HPDE6-E6E7 (cell line): ENCODE results near the gene ARHGAP26.
"Not testable (repeated sequence)": the region's sequence is repeated elsewhere in the genome, so short reads cannot be mapped to it uniquely, and the experiment has no call there.

Experiments used
- DNase-seq: peaks from one replicate; pipeline ENCODE4 v3.0.0; 2011; ENCODE audit warnings: missing footprints; ENCODE audit errors: extremely low spot score

Gene ARHGAP26

GRCh38 chr5:143116814-143117213 is 346.6 kb downstream of the ARHGAP26 start:
- DNase-seq = no peak

DNA sequence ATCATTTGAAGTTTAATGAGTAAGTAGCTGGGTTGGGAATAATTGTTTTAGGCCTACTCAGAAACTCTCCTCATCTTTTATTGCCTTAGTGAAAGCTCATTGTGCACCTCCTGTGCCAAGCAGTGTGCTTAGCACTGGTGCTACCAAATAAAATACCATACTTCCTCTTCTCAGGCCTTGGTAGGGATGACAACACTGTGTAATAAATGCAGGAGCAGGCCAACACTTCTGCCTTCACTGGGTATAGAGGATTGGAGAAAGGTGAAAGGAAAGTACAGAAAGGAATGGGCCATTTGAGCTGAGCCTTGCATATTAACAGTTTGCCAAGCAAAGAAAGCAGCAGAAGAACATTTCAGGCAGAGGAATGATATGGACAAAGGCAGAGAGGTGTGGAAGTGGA is 347.6 kb downstream of the ARHGAP26 start:
- DNase-seq = no peak

DNA sequence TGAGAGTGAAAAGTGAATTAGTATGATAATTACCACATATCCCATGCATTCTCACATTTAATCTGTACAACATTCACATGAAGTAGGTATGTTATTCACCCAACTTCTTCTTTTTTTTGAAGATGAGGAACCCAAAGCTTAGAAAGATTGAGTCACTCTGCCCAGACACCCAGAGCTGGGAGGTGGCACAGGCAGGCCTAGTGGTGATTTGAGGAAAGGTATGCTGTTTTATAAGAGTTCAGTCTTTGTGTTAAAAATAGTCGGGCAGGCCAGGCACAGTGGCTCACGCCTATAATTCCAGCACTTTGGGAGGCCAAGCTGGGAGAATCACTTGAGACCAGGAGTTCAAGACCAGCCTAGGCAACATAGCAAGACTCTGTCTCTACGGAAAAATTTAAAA is 348.0 kb downstream of the ARHGAP26 start:
- DNase-seq = no peak

DNA sequence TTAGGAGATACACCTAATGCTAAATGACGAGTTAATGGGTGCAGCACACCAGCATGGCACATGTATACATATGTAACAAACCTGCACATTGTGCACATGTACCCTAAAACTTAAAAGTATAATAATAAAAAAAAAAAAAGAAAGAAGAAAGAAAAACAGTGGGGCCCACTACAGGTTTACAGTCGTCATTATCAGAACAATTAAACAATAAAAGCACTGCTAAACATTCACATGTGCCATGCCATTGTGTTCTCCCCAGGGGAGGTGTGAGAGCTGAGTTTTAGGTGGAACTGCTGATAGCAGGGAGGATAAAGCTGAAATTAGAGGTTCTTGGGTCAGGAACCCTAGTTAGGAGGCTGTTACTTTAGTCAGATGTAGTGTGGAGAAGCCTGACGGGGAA is 348.6 kb downstream of the ARHGAP26 start:
- not testable (repeated sequence) for DNase-seq

GRCh38 chr5:143119291-143119769 is 349.2 kb downstream of the ARHGAP26 start:
- DNase-seq = no peak

DNA sequence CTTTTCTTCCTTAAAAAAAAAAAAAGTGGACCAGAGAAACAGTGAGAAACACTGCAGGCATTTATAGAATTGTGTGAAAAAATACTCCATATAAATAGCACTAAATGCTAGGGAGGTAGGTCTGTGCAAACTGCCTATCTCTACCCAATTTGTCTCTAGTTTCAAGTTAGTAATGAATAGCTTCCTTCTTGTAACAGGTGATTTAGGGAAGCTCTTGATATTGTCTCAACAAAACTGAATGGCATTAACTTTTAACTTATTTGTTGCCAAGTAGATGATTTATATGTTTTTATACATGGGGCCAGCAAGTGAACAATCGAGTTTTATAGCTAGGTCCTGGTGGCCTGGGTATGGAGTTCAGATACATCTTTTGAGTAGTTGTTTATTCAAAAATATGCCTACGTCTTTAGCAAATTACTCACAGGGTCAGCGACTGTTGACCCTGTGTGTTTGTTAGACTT is 349.7 kb downstream of the ARHGAP26 start:
- DNase-seq = no peak

DNA sequence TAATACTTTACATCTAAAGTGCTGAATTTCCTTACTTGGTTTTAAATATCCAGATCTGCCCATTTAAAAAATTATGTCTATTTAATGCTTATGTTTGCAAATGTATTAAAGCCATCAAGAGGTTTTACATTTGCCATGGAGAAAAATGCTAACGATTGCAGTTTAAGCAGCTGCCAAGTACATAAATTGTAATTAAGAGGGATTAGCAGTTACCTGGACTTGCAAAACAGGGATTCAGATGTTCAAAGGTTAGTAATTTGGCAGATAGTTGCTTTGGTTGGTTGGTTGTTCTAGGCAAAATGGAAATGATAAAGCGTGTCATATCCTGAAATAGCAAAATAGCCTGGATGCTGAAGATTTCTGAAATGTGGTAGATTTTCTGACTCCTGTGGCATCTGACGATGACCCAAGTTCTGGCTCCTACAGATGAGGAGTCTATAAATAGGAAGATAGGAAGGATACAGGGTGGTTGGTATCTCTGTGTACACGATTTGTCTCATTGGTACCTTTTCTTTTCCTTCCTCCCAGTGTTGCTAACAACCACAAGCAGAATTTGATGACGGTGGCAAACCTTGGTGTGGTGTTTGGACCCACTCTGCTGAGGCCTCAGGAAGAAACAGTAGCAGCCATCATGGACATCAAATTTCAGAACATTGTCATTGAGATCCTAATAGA is 350.4 kb downstream of the ARHGAP26 start:
- DNase-seq = no peak

GRCh38 chr5:143121135-143121475 is 350.9 kb downstream of the ARHGAP26 start:
- DNase-seq = no peak

GRCh38 chr5:143124593-143124992 is 354.4 kb downstream of the ARHGAP26 start:
- no peak for DNase-seq

DNA sequence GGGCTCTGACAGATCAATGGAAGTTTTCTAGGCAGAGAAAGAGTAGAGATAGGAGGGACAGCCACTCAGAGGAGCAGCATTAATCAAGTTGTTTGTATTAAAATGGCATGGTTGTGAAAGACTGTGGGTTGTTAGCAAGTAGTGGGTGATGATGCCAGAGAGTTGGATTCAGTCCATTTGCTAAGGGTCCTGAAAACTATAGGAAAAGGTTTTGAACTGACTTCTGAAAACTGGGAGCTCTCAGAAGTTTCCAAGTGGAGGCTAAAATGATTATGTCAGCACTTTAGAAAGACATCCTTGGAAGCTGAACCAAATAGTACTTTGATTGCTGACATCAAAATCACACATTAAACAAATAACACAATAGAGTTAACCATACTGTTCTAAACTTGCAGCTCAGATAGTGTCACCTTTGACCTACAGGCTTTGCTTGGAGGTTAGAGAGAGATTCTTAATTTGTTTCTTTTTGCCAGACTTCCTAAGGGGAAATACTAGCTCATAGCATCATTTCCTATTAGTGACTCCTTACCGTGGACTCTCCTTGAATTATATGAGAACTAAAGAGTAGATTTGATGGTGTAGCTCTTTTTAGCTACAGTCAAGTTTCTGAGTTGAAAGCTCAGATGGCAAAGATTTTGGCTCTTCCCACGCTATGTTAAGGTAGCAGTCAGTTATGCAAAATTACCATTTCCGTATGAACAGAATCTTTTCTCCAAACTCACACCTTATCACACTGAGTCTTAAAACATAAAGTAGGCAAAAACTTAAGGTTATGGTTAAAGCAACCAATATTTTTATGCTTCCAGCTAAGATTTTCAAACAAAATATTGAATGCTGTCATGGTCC is 356.2 kb downstream of the ARHGAP26 start:
- no peak for DNase-seq

- DNase-seq = no peak
Observed at GRCh38 chr5:143128412-143129071, 358.4 kb downstream of the ARHGAP26 start.

GRCh38 chr5:143129203-143129602 is 359.0 kb downstream of the ARHGAP26 start:
- DNase-seq = no peak

DNA sequence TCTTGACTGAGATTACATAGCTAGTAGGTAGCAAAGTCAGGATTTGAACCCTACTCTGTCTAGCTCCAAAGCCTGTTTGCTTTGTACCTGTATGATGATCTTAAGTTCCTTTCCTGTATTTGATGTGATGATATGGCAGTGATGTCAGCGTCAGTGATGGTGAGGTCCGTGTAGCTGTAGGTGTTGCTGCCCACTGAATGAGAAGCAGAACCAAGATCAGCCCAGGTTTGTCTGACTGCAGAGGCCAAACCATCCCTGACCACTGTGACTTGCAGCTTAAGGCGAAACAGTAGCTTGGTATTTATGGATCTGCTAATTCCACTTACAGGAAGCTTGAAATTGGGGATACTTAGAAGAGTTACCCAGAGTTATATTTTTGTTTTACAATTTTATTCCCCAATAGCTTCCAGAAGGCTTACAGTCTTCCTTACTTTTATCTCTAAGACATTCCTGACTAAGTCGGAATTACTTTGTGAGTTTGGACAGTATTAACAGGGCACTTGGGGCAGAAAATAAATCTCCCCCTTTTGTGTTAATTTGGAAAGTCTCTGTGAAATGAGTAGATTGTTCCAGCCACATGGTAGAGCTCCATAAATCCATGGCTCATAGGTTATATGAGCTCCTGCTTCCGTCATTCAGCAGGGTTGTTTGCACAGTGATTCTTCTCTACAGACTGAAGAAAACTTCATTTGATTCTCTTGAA is 359.9 kb downstream of the ARHGAP26 start:
- DNase-seq = no peak

GRCh38 chr5:143130613-143131305 is 360.6 kb downstream of the ARHGAP26 start:
- DNase-seq = no peak

- no peak for DNase-seq
Observed at GRCh38 chr5:143131972-143132371, 361.8 kb downstream of the ARHGAP26 start.

- DNase-seq = no peak
Observed at GRCh38 chr5:143132739-143133138, 362.6 kb downstream of the ARHGAP26 start.

DNA sequence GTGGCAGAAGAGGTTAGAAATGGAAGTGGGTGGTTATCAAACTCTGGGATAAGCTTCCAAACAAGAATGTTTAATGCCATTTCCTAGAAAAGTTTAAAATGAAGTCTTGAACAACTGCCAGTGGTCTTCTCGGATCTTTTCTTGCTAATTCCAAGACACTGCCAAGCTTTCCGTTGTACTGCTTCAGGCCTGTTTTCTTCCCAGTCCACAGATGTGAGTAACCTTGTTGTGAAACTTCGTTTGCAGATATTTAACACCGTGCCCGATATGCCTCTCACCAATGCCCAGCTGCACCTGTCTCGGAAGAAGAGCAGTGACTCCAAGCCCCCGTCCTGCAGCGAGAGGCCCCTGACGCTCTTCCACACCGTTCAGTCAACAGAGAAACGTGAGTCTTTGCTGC is 363.5 kb downstream of the ARHGAP26 start:
- no peak for DNase-seq

- peak; percentile 15 for DNase-seq
Observed at GRCh38 chr5:143134269-143134668, 364.1 kb downstream of the ARHGAP26 start.

- no peak for DNase-seq
Observed at GRCh38 chr5:143134900-143135299, 364.7 kb downstream of the ARHGAP26 start.

- no peak for DNase-seq
Observed at GRCh38 chr5:143135832-143136551, 365.8 kb downstream of the ARHGAP26 start.

GRCh38 chr5:143138839-143139238 is 368.7 kb downstream of the ARHGAP26 start:
- DNase-seq = no peak
